WERI-Rb-1 (cell line): ENCODE measurements around the gene WNT7B.

Source experiments
- DNase-seq: peaks from one replicate; pipeline ENCODE4 v3.0.0-alpha.2; 2020
- H3K27ac ChIP-seq: fragments of 250-450 bp; sonication (Bioruptor Pico); 2 replicates; pipeline ENCODE4 v1.5.1; 2020; ENCODE audit warnings: mild to moderate bottlenecking, moderate library complexity
- H3K27me3 ChIP-seq: fragments of 250-450 bp; sonication (Bioruptor Pico); 2 replicates; pipeline ENCODE4 v1.5.1; 2021; ENCODE audit warnings: mild to moderate bottlenecking, low read depth, moderate library complexity; ENCODE audit not compliant: insufficient read depth, severe bottlenecking
- H3K36me3 ChIP-seq: fragments of 250-450 bp; sonication (Bioruptor Pico); 2 replicates; pipeline ENCODE4 v1.5.1; 2020; ENCODE audit warnings: mild to moderate bottlenecking, moderate library complexity
- H3K4me3 ChIP-seq: 2 replicates; pipeline ENCODE4 v1.5.1; 2011; ENCODE audit warnings: low read depth, mild to moderate bottlenecking, control low read depth, low read length
- H3K9me3 ChIP-seq: fragments of 250-450 bp; sonication (Bioruptor Pico); 2 replicates; pipeline ENCODE4 v1.5.1; 2021; ENCODE audit warnings: mild to moderate bottlenecking, moderate library complexity; ENCODE audit not compliant: severe bottlenecking
- CTCF ChIP-seq: IDR thresholded peaks from 2 replicates; pipeline ENCODE4 v1.5.1; 2011; ENCODE audit warnings: low read depth, mild to moderate bottlenecking, control low read depth, inconsistent platforms, low read length

WNT7B gene

GRCh38 chr22:45891996-45892621 is 84.9 kb downstream of the WNT7B start:
- Histone ChIP-seq H3K27me3 (peaks cover 50% of the 10 kb centered on the region), H3K4me3 (no peak overlapping the region)
- TF ChIP-seq CTCF, result no peak

GRCh38 chr22:45891471-45891995 is 85.4 kb downstream of the WNT7B start:
- H3K36me3 ChIP-seq, result no peaks in the 10 kb centered on the region
- H3K4me3 ChIP-seq, result no peak overlapping the region
- H3K27me3 ChIP-seq, result peaks cover 48% of the 10 kb centered on the region
- no peaks in the 10 kb centered on the region for H3K9me3 ChIP-seq
- no peak overlapping the region for H3K27ac ChIP-seq
- TF ChIP-seq CTCF, result no peak
- DNase-seq, result no peak

More at GRCh38 chr22:45891996-45892621, 84.9 kb downstream of the WNT7B start:
- H3K27ac ChIP-seq, result no peak overlapping the region
- H3K36me3 ChIP-seq, result no peaks in the 10 kb centered on the region
- no peaks in the 10 kb centered on the region for H3K9me3 ChIP-seq
- no peak for DNase-seq

GRCh38 chr22:45891021-45891421 is 85.9 kb downstream of the WNT7B start:
- Histone ChIP-seq H3K9me3 (no peaks in the 10 kb centered on the region), H3K36me3 (no peaks in the 10 kb centered on the region), H3K4me3 (no peak overlapping the region), H3K27me3 (peaks cover 43% of the 10 kb centered on the region), H3K27ac (no peak overlapping the region)
- TF ChIP-seq CTCF, result no peak
- no peak for DNase-seq

- no peak for DNase-seq
- Histone ChIP-seq H3K36me3 (no peaks in the 10 kb centered on the region), H3K9me3 (no peaks in the 10 kb centered on the region), H3K4me3 (no peak overlapping the region), H3K27me3 (peaks cover 35% of the 10 kb centered on the region), H3K27ac (no peak overlapping the region)
- TF ChIP-seq CTCF, result no peak
Measured at GRCh38 chr22:45890351-45890635, 86.7 kb downstream of the WNT7B start.

- H3K9me3 ChIP-seq, result no peaks in the 10 kb centered on the region
- H3K27me3 ChIP-seq, result peaks cover 32% of the 10 kb centered on the region
- no peak for DNase-seq
Measured at GRCh38 chr22:45889539-45890350, 87.2 kb downstream of the WNT7B start.

More at GRCh38 chr22:45889539-45890350, 87.2 kb downstream of the WNT7B start:
- H3K4me3 ChIP-seq, result no peak overlapping the region
- no peak overlapping the region for H3K27ac ChIP-seq
- no peak for TF ChIP-seq CTCF
- H3K36me3 ChIP-seq, result no peaks in the 10 kb centered on the region
